H1 (cell line): ENCODE results near the gene EFHC1.

ENCODE experiments used
- EP300 ChIP-seq, 2 experiments: IDR thresholded peaks; 1 replicate in 1 of 2; 2 replicates in 1 of 2; pipeline ENCODE4 v1.6.1; 2011 to 2012; ENCODE audit warnings: low read depth in 2 of 2, low read length in 2 of 2, mild to moderate bottlenecking in 2 of 2, borderline replicate concordance in 1 of 2, inconsistent platforms in 1 of 2, moderate library complexity in 1 of 2
- GABPA ChIP-seq: IDR thresholded peaks from 2 replicates; pipeline ENCODE4 v1.6.1; 2011; ENCODE audit warnings: mild to moderate bottlenecking, low read length, moderate library complexity, borderline replicate concordance; ENCODE audit not compliant: insufficient read depth
- NRF1 ChIP-seq: IDR thresholded peaks from 2 replicates; pipeline ENCODE4 v1.6.1; 2011; ENCODE audit warnings: mild to moderate bottlenecking, low read depth, low read length, improper control_type of control experiment
- POLR2A ChIP-seq, 2 experiments: IDR thresholded peaks; 1 replicate in 1 of 2; 2 replicates in 1 of 2; pipeline ENCODE4 v1.6.1; 2011; ENCODE audit warnings: low read depth in 2 of 2, low read length in 2 of 2, mild to moderate bottlenecking in 2 of 2; ENCODE audit errors: control extremely low read depth in 1 of 2
- POLR2AphosphoS5 ChIP-seq: IDR thresholded peaks from 2 replicates; pipeline ENCODE4 v1.6.1; 2011; ENCODE audit warnings: low read depth, low read length
- TF ChIP-seq, protein P1 (sequence below), 3 experiments: IDR thresholded peaks; 1 replicate in 2 of 3; 2 replicates in 1 of 3; pipeline versions ENCODE4 v1.5.1 to v1.6.1; 2011; ENCODE audit warnings: low read length in 3 of 3, mild to moderate bottlenecking in 3 of 3, inconsistent platforms in 2 of 3, low read depth in 1 of 3, moderate library complexity in 1 of 3; ENCODE audit not compliant: insufficient read depth in 1 of 3; ENCODE audit errors: control extremely low read depth in 1 of 3

- no peak for TF ChIP-seq EP300 (IDR thresholded peaks at IDR 0.05; ENCODE audit: borderline replicate concordance in 1 of 2, low read depth in 2 of 2, low read length in 2 of 2)
- TF ChIP-seq, protein P1, sequence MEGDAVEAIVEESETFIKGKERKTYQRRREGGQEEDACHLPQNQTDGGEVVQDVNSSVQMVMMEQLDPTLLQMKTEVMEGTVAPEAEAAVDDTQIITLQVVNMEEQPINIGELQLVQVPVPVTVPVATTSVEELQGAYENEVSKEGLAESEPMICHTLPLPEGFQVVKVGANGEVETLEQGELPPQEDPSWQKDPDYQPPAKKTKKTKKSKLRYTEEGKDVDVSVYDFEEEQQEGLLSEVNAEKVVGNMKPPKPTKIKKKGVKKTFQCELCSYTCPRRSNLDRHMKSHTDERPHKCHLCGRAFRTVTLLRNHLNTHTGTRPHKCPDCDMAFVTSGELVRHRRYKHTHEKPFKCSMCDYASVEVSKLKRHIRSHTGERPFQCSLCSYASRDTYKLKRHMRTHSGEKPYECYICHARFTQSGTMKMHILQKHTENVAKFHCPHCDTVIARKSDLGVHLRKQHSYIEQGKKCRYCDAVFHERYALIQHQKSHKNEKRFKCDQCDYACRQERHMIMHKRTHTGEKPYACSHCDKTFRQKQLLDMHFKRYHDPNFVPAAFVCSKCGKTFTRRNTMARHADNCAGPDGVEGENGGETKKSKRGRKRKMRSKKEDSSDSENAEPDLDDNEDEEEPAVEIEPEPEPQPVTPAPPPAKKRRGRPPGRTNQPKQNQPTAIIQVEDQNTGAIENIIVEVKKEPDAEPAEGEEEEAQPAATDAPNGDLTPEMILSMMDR (IDR thresholded peaks at IDR 0.05; ENCODE audit: control extremely low read depth in 1 of 3, insufficient read depth in 1 of 3, low read depth in 1 of 3, low read length in 3 of 3) = no peak
- no peak for TF ChIP-seq POLR2AphosphoS5
- no peak for TF ChIP-seq GABPA
- no peak for TF ChIP-seq NRF1
- no peak for TF ChIP-seq POLR2A (IDR thresholded peaks at IDR 0.05; ENCODE audit: control extremely low read depth in 1 of 2, low read depth in 2 of 2, low read length in 2 of 2)
These were observed 17.1 kb upstream of the EFHC1 start for GRCh38 chr6:52403086-52403485.
